AG08395 (cell line): ENCODE data around the gene WDR59.
"Not testable (repeated sequence)": the region's sequence is repeated elsewhere in the genome, so short reads cannot be mapped to it uniquely, and the experiment has no call there.

ENCODE experiments used
- DNase-seq: peaks from one replicate; pipeline ENCODE4 v3.0.0; 2012; ENCODE audit warnings: mixed read lengths, low spot score

WDR59 gene

DNA sequence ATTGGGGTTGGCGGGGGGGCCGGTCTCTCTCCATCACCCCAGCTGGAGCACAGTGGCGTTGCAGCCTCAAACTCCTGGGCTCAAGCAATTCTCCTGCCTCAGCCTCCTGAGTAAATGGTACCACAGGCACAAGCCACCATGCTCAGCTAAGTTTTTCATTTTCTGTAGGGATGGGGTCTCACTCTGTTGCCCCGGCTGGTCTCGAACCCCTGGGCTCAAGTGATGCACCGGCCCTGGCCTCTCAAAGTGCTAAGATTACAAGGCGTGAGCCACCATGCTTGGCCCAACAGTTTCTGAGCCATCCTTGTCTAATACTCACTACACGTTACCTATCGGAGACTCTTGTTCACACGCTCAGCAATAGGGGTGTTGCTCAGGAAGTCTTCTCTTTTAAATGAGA is 11.6 kb downstream of the WDR59 start:
- DNase-seq: no peak

DNA sequence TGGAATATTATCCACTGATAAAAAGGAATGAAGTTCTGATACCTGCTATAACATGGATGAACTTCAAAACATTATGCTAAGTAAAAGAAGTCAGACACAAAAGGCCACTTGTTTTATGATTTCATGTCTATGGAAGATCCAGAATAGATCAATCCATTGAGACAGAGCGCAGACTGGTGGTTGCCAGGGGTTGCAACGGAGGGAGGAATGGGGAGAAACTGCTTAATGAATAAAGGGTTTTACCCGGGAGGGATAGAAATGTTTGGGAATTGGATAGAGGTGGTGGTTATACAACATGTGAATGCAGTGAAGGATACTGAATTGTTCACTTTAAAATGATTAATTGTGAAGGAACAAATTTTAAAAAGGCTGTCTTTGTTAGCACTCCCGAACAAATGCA is 30.2 kb downstream of the WDR59 start:
- DNase-seq: no peak

DNA sequence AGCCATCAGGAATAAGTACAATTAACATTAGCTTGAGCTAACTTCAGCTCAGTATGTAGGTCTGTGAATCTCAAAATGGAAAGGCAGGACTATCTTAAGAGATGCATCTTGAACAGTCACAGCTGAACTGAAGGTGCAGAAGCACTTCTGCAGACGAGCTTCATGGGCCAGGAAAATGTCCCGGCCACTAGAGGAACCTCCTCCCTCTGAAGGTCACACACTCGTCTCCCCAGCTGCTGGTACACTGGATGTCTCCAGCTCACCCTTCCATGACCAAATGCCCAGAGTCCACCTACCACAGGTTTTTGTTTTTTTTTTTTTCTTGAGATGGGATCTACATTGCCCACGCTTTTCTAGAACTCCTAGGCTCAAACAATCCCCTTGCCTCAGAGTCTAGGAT is 33.2 kb downstream of the WDR59 start:
- DNase-seq: no peak

DNA sequence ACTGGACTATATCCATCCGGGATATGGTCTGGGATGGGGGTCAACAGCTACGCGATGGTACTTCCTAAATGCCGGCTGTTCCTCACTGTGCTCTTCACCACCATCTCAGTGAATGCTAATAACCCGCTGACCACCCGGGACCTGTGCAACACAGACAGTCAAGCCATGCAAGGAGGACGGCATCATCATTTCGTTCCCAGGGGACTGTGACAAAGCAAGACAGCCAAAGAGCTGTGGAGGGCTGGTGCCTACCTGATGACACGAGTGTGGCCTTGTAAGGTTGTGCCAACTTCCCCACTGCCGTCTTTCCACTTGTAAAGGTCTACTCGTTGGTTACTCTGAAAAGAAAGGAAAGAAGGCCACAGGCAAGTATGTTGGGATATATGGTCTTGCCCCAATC is 33.7 kb downstream of the WDR59 start:
- no peak for DNase-seq

DNA sequence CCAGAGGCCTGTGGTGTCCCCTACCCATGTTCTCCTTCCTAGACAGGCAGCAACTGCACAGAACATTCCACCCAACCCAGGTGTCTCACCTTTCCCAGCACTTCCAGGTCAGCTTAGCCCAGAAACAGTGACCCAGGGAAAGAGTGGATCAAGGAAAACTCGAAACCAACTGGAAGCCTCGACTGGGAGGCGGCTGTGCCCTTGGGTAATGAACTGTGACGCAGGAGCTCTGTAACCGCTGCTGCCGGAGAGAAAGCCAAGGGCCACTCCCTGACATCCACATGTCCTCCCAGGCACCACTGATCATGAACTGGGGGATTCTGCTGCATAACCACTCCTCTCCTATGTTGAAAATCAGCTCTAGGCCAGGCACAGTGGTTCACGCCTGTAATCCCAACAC is 34.4 kb downstream of the WDR59 start:
- no peak for DNase-seq

DNA sequence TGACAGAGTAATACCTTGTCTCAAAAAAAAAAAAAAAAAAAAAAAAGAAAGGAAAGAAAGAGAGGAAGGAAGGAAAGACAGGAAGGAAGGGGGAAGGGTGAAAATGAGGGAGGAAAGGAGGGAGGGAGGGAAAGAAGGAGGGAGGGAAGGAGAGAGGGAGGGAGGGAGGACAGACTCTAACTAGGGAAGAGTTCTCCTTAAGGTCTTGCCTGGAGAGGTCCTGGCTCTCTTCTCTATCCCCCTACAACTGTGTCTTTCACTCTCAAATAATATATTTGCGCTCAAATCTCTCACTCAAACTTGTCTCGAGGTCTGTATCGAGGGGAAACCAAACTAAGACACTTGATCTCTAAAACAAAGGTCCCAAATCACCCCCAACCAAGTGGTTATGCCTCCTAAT is 35.6 kb downstream of the WDR59 start:
- no peak for DNase-seq

DNA sequence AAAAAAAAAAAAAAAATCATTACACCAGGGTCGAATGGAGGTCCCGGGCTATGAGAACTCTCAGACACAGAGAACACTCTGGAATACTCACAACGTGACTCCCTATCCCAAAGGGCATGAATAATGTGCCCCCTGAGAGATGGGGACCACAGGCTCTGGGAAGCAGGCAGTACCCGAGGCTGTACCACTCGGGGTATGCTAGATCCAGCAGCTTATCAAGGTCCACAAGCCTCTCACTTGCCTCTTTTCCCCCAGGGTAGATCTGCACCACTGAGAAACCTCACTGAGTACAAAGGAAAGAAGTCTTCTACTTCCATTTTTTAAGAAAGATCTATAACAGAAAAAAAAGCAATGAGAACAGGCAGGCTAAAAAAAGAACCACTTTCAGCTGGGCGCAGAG is 40.5 kb downstream of the WDR59 start:
- DNase-seq: no peak

DNA sequence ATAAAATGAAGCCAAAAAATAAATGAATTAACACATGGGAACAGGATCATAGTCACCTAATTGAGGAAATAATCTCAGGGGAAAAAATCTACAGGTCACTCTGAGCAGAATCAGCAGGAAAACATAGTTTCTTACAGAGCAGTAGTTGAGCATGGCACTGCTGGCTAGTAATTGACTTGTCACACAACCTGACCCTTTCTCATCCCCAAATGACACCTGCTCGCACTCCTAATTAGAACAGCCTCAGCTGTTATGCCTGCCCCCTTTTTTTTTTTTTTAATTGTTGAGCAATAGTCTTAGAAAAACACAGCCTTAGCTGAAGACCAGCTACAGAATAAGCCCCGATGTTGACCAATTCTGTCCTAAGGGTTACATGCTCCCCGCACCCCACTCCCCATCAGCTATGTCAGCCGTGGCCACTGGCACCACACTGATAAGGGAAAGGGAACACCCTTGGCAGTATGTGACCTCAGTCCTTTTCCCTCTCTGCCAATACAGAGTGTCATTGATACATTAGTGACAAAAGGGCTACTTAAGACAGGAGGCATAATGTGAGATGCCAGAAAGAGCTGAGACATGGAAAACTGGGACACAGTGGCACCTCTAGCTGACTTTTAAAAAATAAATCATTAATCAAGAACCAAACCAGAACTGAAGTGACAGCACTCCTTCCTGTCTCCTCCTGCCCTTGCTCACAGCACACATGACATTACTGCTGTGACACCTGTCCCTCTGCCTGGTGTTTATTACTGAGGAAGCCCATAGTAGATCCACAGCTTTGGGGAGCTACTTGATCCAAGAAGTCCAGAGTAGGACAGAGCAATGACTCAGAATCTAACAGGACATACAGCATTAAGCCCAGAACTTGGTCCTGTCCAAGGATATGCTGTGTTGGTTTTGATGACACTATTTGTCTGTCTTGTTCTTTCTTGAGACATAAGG is 41.7 kb downstream of the WDR59 start:
- no peak for DNase-seq

DNA sequence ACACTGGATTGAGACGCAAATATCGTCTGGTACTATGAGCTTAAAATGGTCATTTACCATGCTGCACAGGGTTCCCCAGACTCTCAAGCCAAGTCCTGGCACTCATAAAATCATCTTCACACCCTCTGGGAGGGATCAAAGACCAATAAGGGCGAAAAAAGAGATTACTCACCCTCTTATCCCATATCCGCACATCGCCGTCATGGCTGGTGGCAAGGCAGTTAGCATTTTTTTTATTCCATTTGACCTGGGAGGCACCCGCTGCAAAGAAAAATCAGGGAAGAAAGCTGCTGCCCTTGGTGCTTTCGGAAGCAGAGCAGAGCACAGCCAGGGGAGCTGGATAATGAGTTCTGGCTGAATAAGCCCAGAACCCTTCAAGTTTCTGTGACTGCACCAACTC is 42.4 kb downstream of the WDR59 start:
- no peak for DNase-seq

DNA sequence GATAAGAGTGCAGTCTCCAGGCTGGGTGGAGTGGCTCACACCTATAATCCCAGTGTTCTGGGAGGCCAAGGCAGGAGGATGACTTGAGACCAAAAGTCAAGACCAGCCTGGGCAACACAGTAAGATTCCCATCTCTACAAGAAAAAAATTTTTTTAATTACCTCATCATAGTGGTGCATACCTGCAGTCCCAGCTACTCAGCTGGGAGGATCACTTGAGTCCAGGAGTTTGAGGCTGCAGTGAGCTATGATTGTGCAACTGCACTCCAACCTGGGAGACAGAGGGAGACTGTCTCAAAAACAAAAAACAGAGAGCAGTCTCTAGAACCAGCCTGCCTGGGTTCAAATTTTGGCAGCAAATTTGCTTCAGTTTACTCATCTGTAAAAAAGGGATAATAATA is 45.2 kb downstream of the WDR59 start:
- no peak for DNase-seq

DNA sequence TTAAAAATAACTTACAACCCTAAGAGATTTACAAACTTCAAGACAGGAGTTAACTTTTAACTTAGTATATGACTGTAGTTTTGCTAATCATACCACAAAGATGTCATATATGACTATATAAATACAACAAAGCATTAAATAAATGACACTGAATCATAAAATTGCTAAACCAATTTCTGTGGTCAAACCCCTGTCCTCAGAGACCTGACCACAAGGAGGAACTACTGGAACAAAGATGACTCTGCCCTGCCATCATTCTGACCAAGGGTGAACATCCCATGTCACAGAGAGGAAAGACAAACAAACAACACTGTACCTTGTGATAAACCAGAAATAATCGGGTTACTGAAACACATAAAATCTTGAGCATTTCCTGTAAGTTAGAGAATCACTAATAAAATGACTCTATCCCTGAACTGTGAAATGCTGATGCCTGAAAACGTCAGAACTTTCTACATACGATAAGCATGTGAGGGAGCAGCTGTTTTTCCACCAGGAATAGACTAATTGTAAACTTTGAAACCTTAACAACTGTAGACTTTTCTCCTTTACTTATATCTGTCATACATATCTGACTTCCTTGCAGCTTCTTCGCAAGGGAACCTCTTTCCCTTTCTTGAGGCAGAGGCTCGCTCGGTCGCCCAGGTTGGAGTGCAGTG is 47.9 kb downstream of the WDR59 start:
- DNase-seq: peak; percentile 75

DNA sequence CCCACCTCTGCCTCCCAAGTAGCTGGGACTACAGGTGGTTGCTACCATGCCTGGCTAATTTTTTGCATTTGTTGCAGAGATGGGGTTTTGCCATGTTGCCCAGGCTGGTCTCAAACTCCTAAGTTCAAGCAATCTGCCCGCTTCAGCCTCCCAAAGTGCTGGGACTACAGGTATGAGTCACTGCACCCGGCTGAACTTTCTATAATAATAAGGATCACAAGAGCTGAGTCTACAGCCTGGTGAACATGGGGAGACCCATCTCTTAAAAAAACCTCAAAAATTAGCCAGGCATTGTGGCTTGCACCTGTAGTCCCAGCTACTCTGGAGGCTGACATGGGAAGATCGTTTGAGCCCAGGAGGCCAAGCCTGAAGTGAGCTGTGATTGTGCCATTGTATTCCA is 53.5 kb downstream of the WDR59 start:
- no peak for DNase-seq

DNA sequence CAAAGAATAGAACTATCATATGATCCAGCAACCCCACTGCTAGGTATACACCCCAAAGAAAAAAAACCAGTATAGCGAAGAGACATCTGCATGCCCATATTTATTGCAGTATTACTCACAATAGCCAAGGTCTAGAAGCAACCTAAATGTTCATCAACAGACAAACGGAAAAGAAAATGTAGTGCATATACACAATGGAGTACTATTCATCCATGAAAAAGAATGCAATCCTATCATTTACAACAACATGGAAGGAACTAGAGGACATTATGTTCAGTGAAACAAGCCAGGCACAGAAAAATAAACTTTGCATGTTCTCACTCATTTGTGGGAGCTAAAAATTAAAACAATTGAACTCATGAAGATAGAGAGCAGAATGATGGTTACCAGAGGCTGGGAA is 55.3 kb downstream of the WDR59 start:
- DNase-seq: no peak

DNA sequence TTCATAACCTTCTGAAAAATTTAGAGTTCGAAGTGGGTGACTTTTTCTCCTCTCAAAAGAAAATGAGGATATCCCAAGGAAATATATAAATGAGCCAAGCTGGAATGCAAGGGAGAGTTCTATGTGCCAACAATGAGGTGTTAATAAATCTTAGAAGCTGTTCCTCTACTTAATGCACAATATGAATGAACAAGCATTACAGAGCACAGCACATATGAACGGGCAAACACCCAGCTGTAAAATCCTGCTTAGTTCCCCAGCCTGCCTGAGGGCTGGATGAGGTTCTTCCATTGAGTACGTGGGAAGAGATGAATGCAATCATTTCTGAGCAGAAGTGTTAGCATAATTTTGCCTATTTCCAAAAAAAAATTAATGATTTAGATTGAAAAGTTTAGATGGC is 58.1 kb downstream of the WDR59 start:
- no peak for DNase-seq

DNA sequence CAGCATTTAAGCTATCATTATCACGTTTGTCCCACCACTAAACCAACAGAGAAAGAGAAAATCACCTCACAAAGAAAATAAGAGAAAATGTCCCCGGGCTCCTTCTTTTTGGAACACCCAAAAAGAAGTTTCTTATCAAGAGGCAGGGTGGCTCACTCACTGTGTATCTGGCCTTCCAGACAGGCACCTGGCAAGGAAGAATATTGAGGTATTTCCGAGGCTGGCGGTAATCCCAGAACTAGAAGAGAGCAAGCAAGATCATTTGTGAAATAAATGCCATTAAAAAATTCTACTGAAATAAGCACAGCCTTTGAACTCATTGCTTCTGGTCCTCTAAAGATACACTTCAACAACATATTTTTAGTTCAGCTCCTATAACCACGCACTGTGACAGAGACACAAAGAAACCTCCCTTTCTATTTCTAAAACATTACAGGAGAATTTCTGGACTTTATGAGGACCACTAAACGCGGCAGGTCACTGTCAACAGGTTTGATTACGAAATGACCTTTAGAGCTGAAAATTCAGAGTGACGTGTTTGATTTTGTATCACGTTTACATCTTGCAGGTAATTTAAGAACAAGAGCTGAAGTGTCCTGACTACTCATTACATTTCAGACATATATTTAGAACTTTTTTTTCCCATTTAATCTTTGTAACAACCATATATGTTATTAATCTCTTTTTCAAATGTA is 61.0 kb downstream of the WDR59 start:
- no peak for DNase-seq

DNA sequence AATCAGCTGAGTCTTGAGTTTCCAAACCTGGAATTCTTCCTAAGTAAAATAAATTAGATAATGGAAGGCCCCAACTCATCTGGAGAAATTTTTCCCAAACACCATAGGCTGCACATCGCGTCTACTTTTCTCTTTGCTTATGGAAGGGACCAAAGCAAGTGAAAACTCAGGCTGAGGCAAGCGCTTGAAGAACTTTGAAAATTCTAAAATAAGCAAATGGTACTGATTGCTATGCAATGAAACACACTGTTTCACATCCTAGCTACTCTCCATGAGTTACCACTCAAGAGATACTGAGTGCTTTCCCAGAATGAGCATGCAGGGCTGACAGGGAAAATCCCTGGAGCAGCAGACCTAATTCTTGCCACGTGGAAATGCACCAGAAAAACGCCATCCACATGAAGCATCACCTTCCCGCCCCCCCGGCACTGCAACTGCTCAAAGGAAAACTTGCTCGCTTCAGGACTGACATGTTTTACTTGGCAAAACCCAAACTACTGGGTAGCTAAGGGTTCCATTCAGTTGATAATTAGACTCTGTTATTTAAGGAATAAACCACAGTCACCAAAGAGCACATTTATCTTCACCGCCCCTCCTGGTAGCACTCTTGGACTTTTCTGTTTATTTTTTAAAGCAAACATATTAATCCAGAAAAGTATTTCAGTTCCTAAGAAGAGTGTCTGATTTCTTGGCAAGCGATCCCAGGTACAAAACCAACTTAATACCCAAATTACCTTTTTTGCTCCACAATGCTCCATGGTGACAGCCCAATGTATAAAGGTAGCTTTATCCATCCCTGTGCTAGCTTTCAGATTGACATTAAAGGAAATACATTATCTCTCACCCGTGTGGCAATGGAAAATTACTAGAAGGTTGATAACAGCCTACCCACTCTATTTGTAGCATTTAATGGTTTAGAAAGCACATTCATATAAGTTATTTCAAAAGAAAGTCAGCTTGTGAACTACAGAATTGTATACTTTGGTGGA is 62.5 kb downstream of the WDR59 start:
- no peak for DNase-seq

DNA sequence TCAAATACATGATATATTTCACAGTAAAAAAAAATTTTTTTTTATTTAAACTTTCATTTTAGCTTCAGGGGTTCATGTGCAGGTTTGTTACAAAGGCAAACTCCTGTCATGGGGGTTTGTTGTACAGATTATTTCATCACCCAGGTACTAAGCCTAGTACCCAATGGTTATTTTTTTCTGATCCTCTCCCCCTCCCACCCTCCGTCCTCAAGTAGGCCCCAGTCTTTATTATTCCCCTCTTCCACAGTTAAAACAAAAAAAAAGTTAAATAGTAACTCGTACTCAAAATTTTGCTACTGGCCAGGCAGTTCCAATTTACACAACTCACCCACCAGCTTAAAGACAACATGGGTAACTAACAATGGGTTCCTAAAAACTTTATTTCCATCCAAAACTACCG is 63.9 kb downstream of the WDR59 start:
- no peak for DNase-seq

DNA sequence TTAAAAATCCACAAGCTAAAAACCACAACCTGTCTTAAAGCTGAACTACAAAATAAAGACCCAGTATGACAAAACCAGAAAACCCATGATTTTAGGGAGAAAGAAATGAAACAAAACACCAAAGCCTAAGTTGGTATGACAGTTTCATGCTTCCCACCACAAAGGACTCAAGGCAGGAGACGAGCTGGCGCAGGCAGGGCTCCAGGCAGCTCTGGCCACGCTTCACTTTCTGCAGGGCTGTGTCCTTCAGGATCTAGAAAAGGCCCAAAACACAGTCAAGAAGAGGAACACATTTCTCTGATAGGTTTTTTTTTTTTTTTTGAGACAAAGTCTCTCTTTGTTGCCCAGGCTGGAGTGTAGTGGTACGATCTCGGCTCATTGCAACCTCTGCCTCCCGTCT is 75.3 kb downstream of the WDR59 start:
- no peak for DNase-seq

DNA sequence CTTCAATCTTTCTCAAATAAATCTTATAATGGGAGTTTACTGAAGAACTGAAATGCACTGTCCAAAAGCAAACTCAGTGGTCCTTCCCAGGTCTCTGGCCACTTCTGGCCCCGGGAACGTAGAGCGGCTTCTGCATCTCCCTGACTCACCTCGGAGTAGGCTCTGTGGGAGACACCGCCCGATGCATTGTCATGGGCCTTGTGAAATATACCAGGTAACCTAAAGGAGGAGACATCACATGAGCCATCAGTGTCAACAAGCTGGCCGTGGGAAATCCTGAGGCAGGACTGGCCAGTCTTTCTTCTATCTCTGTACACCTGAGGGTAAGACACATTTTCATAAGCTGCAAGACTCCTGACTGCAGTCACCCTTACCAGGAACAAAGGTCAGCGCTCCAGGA is 76.2 kb downstream of the WDR59 start:
- not testable (repeated sequence) for DNase-seq

DNA sequence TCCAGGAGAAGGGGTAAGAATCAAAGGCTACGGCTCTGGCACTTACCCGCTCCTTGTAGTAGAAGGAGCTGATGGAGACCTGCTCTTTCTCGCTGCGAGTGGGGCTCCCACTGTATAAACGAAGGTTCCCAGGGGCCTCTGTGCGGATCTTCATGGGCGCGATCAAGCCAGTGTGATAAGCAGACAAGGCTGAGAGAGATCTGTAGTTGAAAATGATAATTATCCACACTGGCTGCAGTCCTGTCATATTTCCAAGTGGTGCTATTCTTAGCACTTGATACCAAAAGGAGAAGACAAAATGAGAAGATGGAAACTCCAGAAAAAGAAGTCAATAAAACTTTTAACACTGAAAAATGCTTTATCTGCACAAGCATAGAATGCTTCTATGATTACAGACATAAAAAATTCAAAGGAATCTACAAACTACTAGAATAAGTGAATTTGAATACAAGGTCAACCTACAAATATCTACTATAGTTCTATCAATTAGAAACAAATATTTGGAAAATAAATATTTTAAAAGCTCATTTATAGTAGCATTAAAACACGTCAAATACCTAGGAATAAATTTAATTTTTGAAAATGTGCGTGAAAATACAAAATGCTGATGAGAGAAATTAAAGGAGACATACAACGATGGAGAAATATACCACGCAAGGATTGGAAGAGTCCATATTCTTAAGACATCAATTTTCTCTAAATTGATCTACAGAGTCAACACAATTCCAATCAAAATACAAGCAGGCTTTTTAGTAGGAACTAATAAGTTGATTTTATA is 80.8 kb downstream of the WDR59 start:
- no peak for DNase-seq

DNA sequence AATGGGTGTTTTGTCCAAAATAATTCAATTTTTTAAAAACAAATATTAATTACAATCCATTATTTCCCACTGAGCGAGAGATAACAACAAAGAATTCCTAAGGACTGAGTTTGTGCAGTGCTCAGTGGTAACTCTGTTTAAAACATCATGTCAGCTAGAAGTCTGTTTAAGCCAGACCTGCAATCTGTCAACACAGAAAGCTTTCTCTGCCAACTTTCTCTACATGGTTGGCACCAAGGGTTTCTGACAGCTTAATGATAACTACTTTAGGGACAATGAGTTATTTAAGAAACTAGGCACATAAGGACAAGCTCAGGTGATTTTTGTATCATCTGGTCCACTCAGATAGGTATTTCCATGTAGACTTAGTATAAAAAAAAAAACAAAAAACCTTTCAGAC is 81.8 kb downstream of the WDR59 start:
- DNase-seq: no peak
